K562 (cell line): ENCODE data around the gene RHEX. TPM values are rescaled to one million over a fixed set of nuclear protein-coding genes. Genes with fewer than 3 reads are reported as not detected.

Experiments used
- ATAC-seq: fragments of 200-7000 bp; cut with Tn5 transposase; 3 replicates; pipeline ENCODE4 v1.9.1; 2020; ENCODE audit warnings: moderate library complexity
- BruUV-seq: library from RNA; stranded (reverse); fragments of 400-500 nt; replicated peaks from 2 replicates; lab custom pipeline; 2021; lab: Mats Ljungman, UMichigan
- CTCF ChIA-PET: fragments of 300-600 bp; formaldehyde crosslinking; extraction: SDS; loops from one replicate; lab custom pipeline; 2021; ENCODE audit warnings: low intra/inter-chr PET ratio; lab: Yijun Ruan, JAX
- POLR2A ChIA-PET: fragments of 300-600, 350-650 bp; sonication (Branson Sonifier 250); formaldehyde crosslinking; extraction: SDS; loops from one replicate; lab custom pipeline; 2021; ENCODE audit warnings: antibody characterized with exemption, inconsistent platforms; lab: Yijun Ruan, JAX
- DNase-seq, 4 experiments: peaks; one replicate each; pipeline versions ENCODE4 v3.0.0 to v3.0.0-alpha.2; 2011 to 2018; ENCODE audit warnings: low spot score in 3 of 4, mixed read lengths in 3 of 4; ENCODE audit errors: extremely low read depth in 1 of 4
- FAIRE-seq: peaks from 2 replicates; lab custom pipeline; 2011; peaks lifted over from hg19 to GRCh38; lab: Jason Lieb, UNC
- H2AFZ ChIP-seq: 2 replicates; pipeline ENCODE4 v1.6.0; 2011; ENCODE audit warnings: low read depth, low read length, control low read depth, inconsistent platforms
- H3K27ac ChIP-seq: fragments of 200-600 bp; 3 replicates; pipeline ENCODE4 v1.8.0; 2011; ENCODE audit warnings: low read depth, mild to moderate bottlenecking, control low read depth, inconsistent platforms, low read length, moderate library complexity, mixed read lengths; ENCODE audit errors: extremely low read depth
- H3K27me3 ChIP-seq, 2 experiments: fragments of 300-600 bp in 1 of 2; 2 replicates in 1 of 2; 3 replicates in 1 of 2; pipeline versions ENCODE4 v1.6.0 to v1.8.0; 2011; ENCODE audit warnings: inconsistent platforms in 2 of 2, low read length in 2 of 2, mild to moderate bottlenecking in 1 of 2, mixed read lengths in 1 of 2, moderate library complexity in 1 of 2; ENCODE audit not compliant: control insufficient read depth in 2 of 2, insufficient read depth in 2 of 2
- H3K36me3 ChIP-seq: fragments of 300-600 bp; 3 replicates; pipeline ENCODE4 v1.8.0; 2011; ENCODE audit warnings: mild to moderate bottlenecking, low read length, inconsistent platforms; ENCODE audit not compliant: control insufficient read depth, insufficient read depth
- H3K4me1 ChIP-seq, 2 experiments: fragments of 200-600 bp in 1 of 2; replicated peaks in 1 of 2; 2 replicates in 1 of 2; 3 replicates in 1 of 2; pipeline versions ENCODE4 v1.5.1 to v1.8.0; 2011; ENCODE audit warnings: inconsistent platforms in 2 of 2, low read length in 2 of 2, mild to moderate bottlenecking in 1 of 2, mixed read lengths in 1 of 2, moderate library complexity in 1 of 2; ENCODE audit not compliant: control insufficient read depth in 2 of 2, insufficient read depth in 2 of 2
- H3K4me2 ChIP-seq: 2 replicates; pipeline ENCODE4 v1.6.1; 2011; ENCODE audit warnings: low read length, control low read depth, inconsistent platforms, mixed read lengths; ENCODE audit not compliant: insufficient read depth
- H3K4me3 ChIP-seq: fragments of 200-600 bp; sonication (generic), shearing (Covaris generic); 2 replicates; pipeline ENCODE4 v1.5.1; 2016; ENCODE audit warnings: control low read depth, inconsistent platforms
- H3K79me2 ChIP-seq: fragments of 200-600 bp; 3 replicates; pipeline ENCODE4 v1.8.0; 2011; ENCODE audit warnings: low read length, inconsistent platforms; ENCODE audit not compliant: control insufficient read depth, insufficient read depth
- H3K9ac ChIP-seq, 2 experiments: 2 replicates each; pipeline versions ENCODE4 v1.6.0 to v1.6.1; 2011; ENCODE audit warnings: low read depth in 2 of 2, low read length in 2 of 2, control low read depth in 1 of 2, inconsistent platforms in 1 of 2, mild to moderate bottlenecking in 1 of 2, mixed read lengths in 1 of 2; ENCODE audit not compliant: insufficient read depth in 1 of 2
- H3K9me1 ChIP-seq: one replicate; pipeline ENCODE4 v1.6.0; 2011; ENCODE audit warnings: inconsistent platforms, mild to moderate bottlenecking, low read length, moderate library complexity; ENCODE audit not compliant: control insufficient read depth, insufficient read depth
- H3K9me3 ChIP-seq: replicated peaks from 2 replicates; pipeline ENCODE4 v1.5.1; 2011; ENCODE audit warnings: low read depth, low read length, inconsistent platforms; ENCODE audit not compliant: control insufficient read depth, insufficient read depth
- H4K20me1 ChIP-seq: replicated peaks from 2 replicates; pipeline ENCODE4 v1.6.1; 2011; ENCODE audit warnings: low read length, inconsistent platforms, mixed read lengths; ENCODE audit not compliant: control insufficient read depth, insufficient read depth
- ARID2 ChIP-seq: fragments of 450-650 bp; IDR thresholded peaks from 2 replicates; pipeline ENCODE4 v1.6.1; 2017; ENCODE audit warnings: antibody characterized with exemption, mild to moderate bottlenecking
- BRD9 ChIP-seq: fragments of 450-650 bp; IDR thresholded peaks from 2 replicates; pipeline ENCODE4 v1.6.1; 2018; ENCODE audit warnings: low read depth; ENCODE audit not compliant: partially characterized antibody
- DMBX1 ChIP-seq: fragments of 250-450 bp; sonication (Bioruptor Pico); IDR thresholded peaks from 2 replicates; pipeline ENCODE4 v1.8.0; 2022; ENCODE audit warnings: inconsistent platforms, mild to moderate bottlenecking, moderate library complexity, borderline replicate concordance
- HOMEZ ChIP-seq: fragments of 250-450 bp; sonication (Bioruptor Pico); IDR thresholded peaks from 2 replicates; pipeline ENCODE4 v1.4.0; 2020; ENCODE audit warnings: mild to moderate bottlenecking, moderate library complexity
- IRF9 ChIP-seq: fragments of 450-650 bp; IDR thresholded peaks from 2 replicates; pipeline ENCODE4 v1.6.1; 2016; ENCODE audit warnings: missing biosample characterization, missing genetic modification characterization
- MEF2D ChIP-seq: conservative IDR thresholded peaks from 2 replicates; pipeline ENCODE4 v1.6.1; 2016; ENCODE audit warnings: low read depth, missing genetic modification characterization, missing compliant biosample characterization
- NCOR1 ChIP-seq: fragments of 450-650 bp; IDR thresholded peaks from 2 replicates; pipeline ENCODE4 v1.6.1; 2016; ENCODE audit warnings: mild to moderate bottlenecking, moderate library complexity
- PHB2 ChIP-seq: fragments of 450-650 bp; IDR thresholded peaks from 2 replicates; pipeline ENCODE4 v1.6.1; 2017; ENCODE audit warnings: low read depth
- STAT5B ChIP-seq: fragments of 250-450 bp; sonication (Bioruptor Pico); IDR thresholded peaks from 2 replicates; pipeline ENCODE4 v1.8.0; 2021; ENCODE audit warnings: mild to moderate bottlenecking, inconsistent platforms
- ZC3H4 ChIP-seq: sonication (generic); formaldehyde crosslinking; IDR thresholded peaks from 2 replicates; pipeline ENCODE4 v1.9.0; 2021; ENCODE audit warnings: missing genetic modification reagents, borderline replicate concordance
- WGBS: fragments of 100-300 bp; shearing (Covaris generic); methylation state at CpG from one replicate; pipeline ENCODE4 v1.1.6; 2016; ENCODE audit warnings: low coverage, mixed read lengths; ENCODE audit not compliant: insufficient coverage; ENCODE audit errors: missing lambda C conversion rate; 5-methylcytosine and 5-hydroxymethylcytosine counted together
- in situ Hi-C: fragments of 300-500 bp; cut with MboI; formaldehyde crosslinking; loops from 4 replicates; pipeline ENCODE4 v1.15.0; 2018; ENCODE audit warnings: inconsistent platforms, mixed read lengths
- intact Hi-C: fragments of 100-400 bp; cut with micrococcal nuclease; formaldehyde crosslinking; loops from 2 replicates; pipeline ENCODE4 v1.14.2; 2022
- polyA plus RNA-seq, 8 experiments: library from polyadenylated mRNA; depleted of rRNA in 4 of 8; stranded (reverse) in 5 of 8; unstranded in 3 of 8; fragments of >200 nt; fragmentation: Nextera tagmentation in 2 of 8; fragmentation: Illumina TruSeq in 1 of 8; extraction: Ambion mirVana in 2 of 8; extraction: Trizol in 1 of 8; gene quantifications; 2 replicates each; pipeline versions ENCODE4 v1.2.1 to v1.2.3, GENCODE V29; 2011 to 2014; ENCODE audit warnings: inconsistent platforms in 1 of 8, missing spikeins in 1 of 8
- total RNA-seq, 7 experiments: library from RNA; depleted of rRNA in 6 of 7; stranded (reverse); fragments of >200 nt in 6 of 7; fragmentation: Illumina TruSeq in 2 of 7; extraction: Trizol in 2 of 7; gene quantifications; 2 replicates each; pipeline versions ENCODE4 v1.2.1 to v1.2.3, GENCODE V29; 2011 to 2021; ENCODE audit warnings: low replicate concordance in 1 of 7
- TF ChIP-seq, protein P1 (sequence below): fragments of 250-450 bp; sonication (Bioruptor Pico); IDR thresholded peaks from 2 replicates; pipeline ENCODE4 v1.9.0; 2021; ENCODE audit warnings: mild to moderate bottlenecking
- TF ChIP-seq, protein P2 (sequence below), 2 experiments: IDR thresholded peaks; 2 replicates each; pipeline ENCODE4 v1.6.1; 2011; ENCODE audit warnings: borderline replicate concordance in 1 of 2, control low read depth in 1 of 2, low read depth in 1 of 2, low read length in 1 of 2, mild to moderate bottlenecking in 1 of 2, mixed read lengths in 1 of 2, moderate library complexity in 1 of 2; ENCODE audit not compliant: insufficient read depth in 1 of 2, insufficient read length in 1 of 2, poor library complexity in 1 of 2, severe bottlenecking in 1 of 2; ENCODE audit errors: extremely low read depth in 1 of 2

Gene RHEX
- total and polyA plus RNA-seq, 9 of the 15 experiments (the other 6 are each of a cell fraction or from before 2014, with no cell fraction given), result not detected

DNA sequence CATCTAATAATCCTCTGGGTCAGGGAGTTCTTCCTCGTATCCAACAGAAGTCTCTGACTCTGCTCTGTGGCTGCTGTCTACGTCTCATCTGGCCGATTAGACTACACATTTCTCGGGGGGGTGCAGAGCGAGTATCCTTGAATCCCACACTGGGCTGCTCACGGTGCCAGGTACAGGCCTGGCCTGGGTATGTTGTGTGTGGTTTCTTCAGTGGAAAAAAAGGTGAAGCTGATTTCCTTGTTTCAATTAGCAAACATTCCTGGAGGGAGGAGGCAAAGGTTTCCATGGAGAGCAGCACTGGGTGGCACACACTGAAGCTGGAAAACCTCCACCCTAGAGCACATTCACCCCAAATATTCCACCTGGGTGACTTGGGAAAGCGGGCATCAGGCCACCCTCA lies 47.7 kb upstream of the RHEX start:
- FAIRE-seq (no peak), DNase-seq (no peak), ATAC-seq (no peak)
- ChIA-PET CTCF (no interaction called here), POLR2A (no interaction called here)
- no peak overlapping the region for H2AFZ ChIP-seq
- no peaks in the 10 kb centered on the region; the same call in none of the 2 replicates for H4K20me1 ChIP-seq
- no peak overlapping the region for H3K4me2 ChIP-seq
- H3K4me1 ChIP-seq, result peaks cover 8 to 16% of the 10 kb centered on the region in 2 experiments
- intact Hi-C loops, result no loop called here
- H3K27ac ChIP-seq, result no peak overlapping the region
- peaks cover 20 to 60% of the 10 kb centered on the region in 2 experiments; a peak in 4 of 5 replicates for H3K27me3 ChIP-seq
- 2% methylated on average over 7 of the region's 7 CpGs for WGBS
- no peaks in the 10 kb centered on the region for H3K9me1 ChIP-seq
- no peaks in the 10 kb centered on the region for H3K36me3 ChIP-seq
- H3K4me3 ChIP-seq, result no peak overlapping the region
- in situ Hi-C loops, result no loop called here
- no peaks in the 10 kb centered on the region for H3K79me2 ChIP-seq
- no peaks in the 10 kb centered on the region for H3K9me3 ChIP-seq
- H3K9ac ChIP-seq, result no peak overlapping the region
- no peak for TF ChIP-seq MEF2D (tag)
- no peak for TF ChIP-seq BRD9
- TF ChIP-seq IRF9 (tag), result no peak
- TF ChIP-seq PHB2, result no peak
- TF ChIP-seq NCOR1, result no peak
- TF ChIP-seq, all 486 proteins: peak for 0
- no TSS peak for BruUV-seq

DNA sequence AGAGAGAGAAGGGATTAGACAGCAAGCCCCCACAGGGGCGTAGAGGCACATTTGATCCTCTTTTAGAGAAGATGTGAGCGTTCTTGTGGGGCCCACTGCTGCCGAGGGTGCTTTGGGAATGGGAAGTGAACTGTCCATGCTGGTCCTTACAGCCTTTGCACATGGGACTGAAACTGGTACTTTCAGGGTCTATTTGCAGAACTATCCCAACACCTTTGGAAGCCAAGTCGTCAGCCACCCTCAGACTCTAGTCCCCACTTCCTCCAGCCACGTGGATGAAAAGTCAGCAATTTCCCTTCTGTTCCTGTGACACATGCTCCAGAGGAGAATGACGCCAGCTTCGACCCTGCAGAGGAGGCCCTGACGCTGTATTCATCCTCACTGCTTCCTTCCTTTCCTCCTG lies 47.2 kb upstream of the RHEX start:
- H3K79me2 ChIP-seq, result no peaks in the 10 kb centered on the region
- H3K9me1 ChIP-seq, result no peaks in the 10 kb centered on the region
- H3K36me3 ChIP-seq, result no peaks in the 10 kb centered on the region
- no peaks in the 10 kb centered on the region; the same call in none of the 2 replicates for H4K20me1 ChIP-seq
- CTCF ChIA-PET, result no interaction called here
- 2% methylated on average over 8 of the region's 8 CpGs for WGBS
- BruUV-seq, result no TSS peak
- H3K4me3 ChIP-seq, result no peak overlapping the region
- ATAC-seq (no peak), FAIRE-seq (no peak), DNase-seq (no peak)
- H3K9me3 ChIP-seq, result no peaks in the 10 kb centered on the region
- no peak overlapping the region for H3K9ac ChIP-seq
- H3K27me3 ChIP-seq, result peaks cover 20 to 57% of the 10 kb centered on the region in 2 experiments
- in situ Hi-C loops, result no loop called here
- POLR2A ChIA-PET, result interaction anchor here (1.0 kb wide), 1 partner anchor 37 kb away, joined by 3 read pairs; no protein-coding TSS in a partner anchor
- H3K4me1 ChIP-seq, result peaks cover 8 to 16% of the 10 kb centered on the region in 2 experiments
- H2AFZ ChIP-seq, result no peak overlapping the region
- H3K27ac ChIP-seq, result no peak overlapping the region
- H3K4me2 ChIP-seq, result no peak overlapping the region
- intact Hi-C loops, result no loop called here
- no peak for TF ChIP-seq HOMEZ (CRISPR knock-in tag)
- TF ChIP-seq ZC3H4 (CRISPR knock-in tag), result no peak
- no peak for TF ChIP-seq DMBX1 (CRISPR knock-in tag)
- TF ChIP-seq, protein P1, sequence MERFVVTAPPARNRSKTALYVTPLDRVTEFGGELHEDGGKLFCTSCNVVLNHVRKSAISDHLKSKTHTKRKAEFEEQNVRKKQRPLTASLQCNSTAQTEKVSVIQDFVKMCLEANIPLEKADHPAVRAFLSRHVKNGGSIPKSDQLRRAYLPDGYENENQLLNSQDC (CRISPR knock-in tag), result no peak
- TF ChIP-seq, protein P2, sequence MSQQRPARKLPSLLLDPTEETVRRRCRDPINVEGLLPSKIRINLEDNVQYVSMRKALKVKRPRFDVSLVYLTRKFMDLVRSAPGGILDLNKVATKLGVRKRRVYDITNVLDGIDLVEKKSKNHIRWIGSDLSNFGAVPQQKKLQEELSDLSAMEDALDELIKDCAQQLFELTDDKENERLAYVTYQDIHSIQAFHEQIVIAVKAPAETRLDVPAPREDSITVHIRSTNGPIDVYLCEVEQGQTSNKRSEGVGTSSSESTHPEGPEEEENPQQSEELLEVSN (IDR thresholded peaks at IDR 0.05; ENCODE audit: borderline replicate concordance in 1 of 2, extremely low read depth in 1 of 2, insufficient read depth in 1 of 2, insufficient read length in 1 of 2, low read depth in 1 of 2, low read length in 1 of 2, poor library complexity in 1 of 2, severe bottlenecking in 1 of 2), result peak in 1 of 2 experiments; percentile 15
- no peak for TF ChIP-seq ARID2
- TF ChIP-seq STAT5B, result no peak
